Measurements from ENCODE around the gene SYK. TPM values are rescaled to one million over a fixed set of nuclear protein-coding genes. Genes with fewer than 3 reads are reported as not detected.

Gene SYK
- total and polyA plus RNA-seq, 2 of the 4 experiments (the other 2 are of a cell fraction): not detected

DNA sequence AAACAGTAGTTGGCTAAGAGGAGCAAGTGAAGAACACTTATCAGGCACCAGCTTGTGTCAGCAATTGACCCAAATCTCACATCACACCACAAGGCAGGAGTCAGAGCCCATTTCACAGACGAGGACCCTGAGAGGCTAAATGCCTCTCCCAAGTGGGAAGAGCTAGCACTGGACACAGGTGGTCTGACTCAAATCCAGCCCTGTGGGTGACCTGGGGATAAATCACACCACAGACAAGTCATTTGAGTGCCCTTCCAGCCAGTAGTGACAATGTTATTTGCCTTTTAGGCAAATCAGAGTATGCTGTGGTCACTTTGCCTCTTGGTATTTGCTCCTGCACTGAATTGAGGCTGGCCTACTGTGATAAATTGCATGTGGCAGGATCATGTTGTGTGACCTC is 138.7 kb downstream of the SYK start:
- in situ Hi-C loops (cut with MboI; ENCODE audit: low sequenced_read_pairs) (no loop called here), dilution Hi-C loops (cut with HindIII; ENCODE audit: low sequenced_read_pairs, unreplicated experiment) (no loop called here), intact Hi-C loops (cut with micrococcal nuclease) (no loop called here)
- H3K9me3 ChIP-seq (ENCODE audit: control insufficient read depth, insufficient read depth, low read length): peaks cover 11% of the 10 kb centered on the region
- H3K23ac ChIP-seq (ENCODE audit: low read depth, low read length): no peak overlapping the region
- TF ChIP-seq, protein P1, sequence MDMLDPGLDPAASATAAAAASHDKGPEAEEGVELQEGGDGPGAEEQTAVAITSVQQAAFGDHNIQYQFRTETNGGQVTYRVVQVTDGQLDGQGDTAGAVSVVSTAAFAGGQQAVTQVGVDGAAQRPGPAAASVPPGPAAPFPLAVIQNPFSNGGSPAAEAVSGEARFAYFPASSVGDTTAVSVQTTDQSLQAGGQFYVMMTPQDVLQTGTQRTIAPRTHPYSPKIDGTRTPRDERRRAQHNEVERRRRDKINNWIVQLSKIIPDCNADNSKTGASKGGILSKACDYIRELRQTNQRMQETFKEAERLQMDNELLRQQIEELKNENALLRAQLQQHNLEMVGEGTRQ (IDR thresholded peaks at IDR 0.05; ENCODE audit: low read depth, low read length): no peak
- TF ChIP-seq MAFK (IDR thresholded peaks at IDR 0.05; ENCODE audit: low read depth, low read length) (no peak), MAZ (IDR thresholded peaks at IDR 0.05; ENCODE audit: borderline replicate concordance, low read depth, low read length) (no peak), MXI1 (IDR thresholded peaks at IDR 0.05; ENCODE audit: borderline replicate concordance, low read depth, low read length) (no peak), CHD1 (IDR thresholded peaks at IDR 0.05; ENCODE audit: low read depth, low read length) (no peak), SMC3 (IDR thresholded peaks at IDR 0.05; ENCODE audit: low read depth, low read length) (no peak), CEBPB (IDR thresholded peaks at IDR 0.05; ENCODE audit: low read depth, low read length) (no peak), BHLHE40 (IDR thresholded peaks at IDR 0.05; ENCODE audit: low read depth, low read length) (no peak), RAD21 (IDR thresholded peaks at IDR 0.05; ENCODE audit: low read length) (no peak), RCOR1 (IDR thresholded peaks at IDR 0.05; ENCODE audit: insufficient replicate concordance, low read length) (no peak), POLR2A (IDR thresholded peaks at IDR 0.05; ENCODE audit: low read depth, low read length) (no peak), FOS (IDR thresholded peaks at IDR 0.05; ENCODE audit: low read depth, low read length) (no peak), RFX5 (IDR thresholded peaks at IDR 0.05; ENCODE audit: low read depth, low read length) (no peak), NFE2L2 (IDR thresholded peaks at IDR 0.05; ENCODE audit: low read depth, low read length) (no peak)
- TF ChIP-seq, protein P2, sequence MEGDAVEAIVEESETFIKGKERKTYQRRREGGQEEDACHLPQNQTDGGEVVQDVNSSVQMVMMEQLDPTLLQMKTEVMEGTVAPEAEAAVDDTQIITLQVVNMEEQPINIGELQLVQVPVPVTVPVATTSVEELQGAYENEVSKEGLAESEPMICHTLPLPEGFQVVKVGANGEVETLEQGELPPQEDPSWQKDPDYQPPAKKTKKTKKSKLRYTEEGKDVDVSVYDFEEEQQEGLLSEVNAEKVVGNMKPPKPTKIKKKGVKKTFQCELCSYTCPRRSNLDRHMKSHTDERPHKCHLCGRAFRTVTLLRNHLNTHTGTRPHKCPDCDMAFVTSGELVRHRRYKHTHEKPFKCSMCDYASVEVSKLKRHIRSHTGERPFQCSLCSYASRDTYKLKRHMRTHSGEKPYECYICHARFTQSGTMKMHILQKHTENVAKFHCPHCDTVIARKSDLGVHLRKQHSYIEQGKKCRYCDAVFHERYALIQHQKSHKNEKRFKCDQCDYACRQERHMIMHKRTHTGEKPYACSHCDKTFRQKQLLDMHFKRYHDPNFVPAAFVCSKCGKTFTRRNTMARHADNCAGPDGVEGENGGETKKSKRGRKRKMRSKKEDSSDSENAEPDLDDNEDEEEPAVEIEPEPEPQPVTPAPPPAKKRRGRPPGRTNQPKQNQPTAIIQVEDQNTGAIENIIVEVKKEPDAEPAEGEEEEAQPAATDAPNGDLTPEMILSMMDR (conservative IDR thresholded peaks at IDR 0.05; ENCODE audit: low read depth, low read length): no peak
- TF ChIP-seq, protein P3, sequence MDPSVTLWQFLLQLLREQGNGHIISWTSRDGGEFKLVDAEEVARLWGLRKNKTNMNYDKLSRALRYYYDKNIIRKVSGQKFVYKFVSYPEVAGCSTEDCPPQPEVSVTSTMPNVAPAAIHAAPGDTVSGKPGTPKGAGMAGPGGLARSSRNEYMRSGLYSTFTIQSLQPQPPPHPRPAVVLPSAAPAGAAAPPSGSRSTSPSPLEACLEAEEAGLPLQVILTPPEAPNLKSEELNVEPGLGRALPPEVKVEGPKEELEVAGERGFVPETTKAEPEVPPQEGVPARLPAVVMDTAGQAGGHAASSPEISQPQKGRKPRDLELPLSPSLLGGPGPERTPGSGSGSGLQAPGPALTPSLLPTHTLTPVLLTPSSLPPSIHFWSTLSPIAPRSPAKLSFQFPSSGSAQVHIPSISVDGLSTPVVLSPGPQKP (IDR thresholded peaks at IDR 0.05; ENCODE audit: borderline replicate concordance, low read depth, low read length): no peak
- H2AK5ac ChIP-seq (ENCODE audit: low read depth, low read length): no peak overlapping the region
- ChIA-PET POLR2A (ENCODE audit: unreplicated experiment) (no interaction called here), CTCF (no interaction called here)
- H3K18ac ChIP-seq (ENCODE audit: low read depth, low read length): no peak overlapping the region
- H3K27me3 ChIP-seq (ENCODE audit: control insufficient read depth, insufficient read depth, low read length): peaks cover under 1% of the 10 kb centered on the region
- no peaks in the 10 kb centered on the region for H4K20me1 ChIP-seq (ENCODE audit: insufficient read depth, low read length)
- H3K4ac ChIP-seq (ENCODE audit: low read depth, low read length): no peak overlapping the region
- WGBS, 2 experiments (ENCODE audit: extremely low coverage in 2 of 2, insufficient read length in 1 of 2): no CpG with 5 or more reads among the region's 1 CpG
- no peaks in the 10 kb centered on the region for H3K36me3 ChIP-seq (ENCODE audit: control insufficient read depth, insufficient read depth, low read length)
- no peak overlapping the region for H2BK15ac ChIP-seq (ENCODE audit: low read depth, low read length)
- no peak for ATAC-seq (ENCODE audit: low read depth)
- BruUV-seq (replicated peaks): no TSS peak
- H2AFZ ChIP-seq (replicated peaks; ENCODE audit: low read length, poor library complexity): no peak overlapping the region
- no peaks in the 10 kb centered on the region; the same call in 1 of the 2 replicates for H3K9me1 ChIP-seq (ENCODE audit: insufficient read depth, low read length)
- no peak overlapping the region for H4K5ac ChIP-seq (ENCODE audit: low read depth, low read length)
- H3K27ac ChIP-seq (ENCODE audit: insufficient read depth, low read length): no peak overlapping the region
- H2BK5ac ChIP-seq (ENCODE audit: low read depth, low read length, poor library complexity, severe bottlenecking): no peak overlapping the region
- H2BK20ac ChIP-seq (ENCODE audit: low read depth, low read length): no peak overlapping the region
- no peak overlapping the region for H4K91ac ChIP-seq (ENCODE audit: insufficient read depth, low read depth, low read length)
- no peak overlapping the region for H3K4me3 ChIP-seq (ENCODE audit: insufficient read depth, low read depth, low read length)
- no peak overlapping the region for H3K56ac ChIP-seq (ENCODE audit: extremely low read depth, insufficient read depth, low read length)
- no peaks in the 10 kb centered on the region for H3K79me1 ChIP-seq (ENCODE audit: low read depth in 1 of 2, low read length in 2 of 2)
- no peak overlapping the region for H3K14ac ChIP-seq (replicated peaks; ENCODE audit: low read depth, low read length)
- H2BK120ac ChIP-seq (ENCODE audit: low read depth, low read length): no peak overlapping the region
- H3K4me2 ChIP-seq (ENCODE audit: low read depth, low read length): no peak overlapping the region
- no peak overlapping the region for H2AK9ac ChIP-seq (replicated peaks; ENCODE audit: low read depth, low read length, poor library complexity)
- DNase-seq: no peak
- no peak overlapping the region for H4K8ac ChIP-seq (ENCODE audit: low read depth in 2 of 2, low read length in 2 of 2)
- no peak overlapping the region for H3K9ac ChIP-seq (ENCODE audit: low read depth, low read length)
- peaks cover 6% of the 10 kb centered on the region for H3K4me1 ChIP-seq (ENCODE audit: control insufficient read depth, insufficient read depth, low read length)
